Measurements from ENCODE around the gene PLA2G2D.
"Not testable (repeated sequence)": the region's sequence is repeated elsewhere in the genome, so short reads cannot be mapped to it uniquely, and the experiment has no call there.

The PLA2G2D gene

GRCh38 chr1:20143318-20143717 is 24.0 kb upstream of the PLA2G2D start:
- no peak for DNase-seq (ENCODE audit: low read depth in 2 of 3, low spot score in 2 of 3)

GRCh38 chr1:20142001-20142710 is 22.8 kb upstream of the PLA2G2D start:
- DNase-seq (ENCODE audit: low read depth in 2 of 3, low spot score in 2 of 3): no peak

GRCh38 chr1:20141466-20141865 is 22.1 kb upstream of the PLA2G2D start:
- no peak for DNase-seq (ENCODE audit: low read depth in 2 of 3, low spot score in 2 of 3)

GRCh38 chr1:20141001-20141400 is 21.7 kb upstream of the PLA2G2D start:
- no peak for DNase-seq (ENCODE audit: low read depth in 2 of 3, low spot score in 2 of 3)

- no peak for DNase-seq (ENCODE audit: low read depth in 2 of 3, low spot score in 2 of 3)
These were observed 20.7 kb upstream of the PLA2G2D start for GRCh38 chr1:20139776-20140612.

GRCh38 chr1:20138961-20139550 is 19.7 kb upstream of the PLA2G2D start, which contains the start of gene PLA2G2F:
PLA2G2F (plus strand) TSS chr1:20139323; CDS start chr1:20139428, 105 bp downstream.
- no peak for DNase-seq (ENCODE audit: low read depth in 2 of 3, low spot score in 2 of 3)

- no peak for DNase-seq (ENCODE audit: low read depth in 2 of 3, low spot score in 2 of 3)
These were observed 19.0 kb upstream of the PLA2G2D start for GRCh38 chr1:20138346-20138745.

- DNase-seq (ENCODE audit: low read depth in 2 of 3, low spot score in 2 of 3): no peak
These were observed 18.3 kb upstream of the PLA2G2D start for GRCh38 chr1:20137604-20138003.

GRCh38 chr1:20137055-20137454 is 17.7 kb upstream of the PLA2G2D start:
- no peak for DNase-seq (ENCODE audit: low read depth in 2 of 3, low spot score in 2 of 3)

- no peak for DNase-seq (ENCODE audit: low read depth in 2 of 3, low spot score in 2 of 3)
These were observed 16.9 kb upstream of the PLA2G2D start for GRCh38 chr1:20136249-20136648.

GRCh38 chr1:20134995-20135394 is 15.7 kb upstream of the PLA2G2D start:
- no peak for DNase-seq (ENCODE audit: low read depth in 2 of 3, low spot score in 2 of 3)

GRCh38 chr1:20130518-20130917 is 11.2 kb upstream of the PLA2G2D start:
- not testable (repeated sequence) for DNase-seq (ENCODE audit: low read depth in 2 of 3, low spot score in 2 of 3)

GRCh38 chr1:20126806-20127440 is 7.6 kb upstream of the PLA2G2D start:
- DNase-seq (ENCODE audit: low read depth in 2 of 3, low spot score in 2 of 3): no peak

GRCh38 chr1:20126041-20126805 is 6.9 kb upstream of the PLA2G2D start:
- DNase-seq (ENCODE audit: low read depth in 2 of 3, low spot score in 2 of 3): no peak

GRCh38 chr1:20125100-20125499 is 5.8 kb upstream of the PLA2G2D start:
- no peak for DNase-seq (ENCODE audit: low read depth in 2 of 3, low spot score in 2 of 3)

GRCh38 chr1:20124456-20125057 is 5.2 kb upstream of the PLA2G2D start:
- no peak for DNase-seq (ENCODE audit: low read depth in 2 of 3, low spot score in 2 of 3)

GRCh38 chr1:20123722-20124455 is 4.6 kb upstream of the PLA2G2D start:
- DNase-seq (ENCODE audit: low read depth in 2 of 3, low spot score in 2 of 3): no peak

GRCh38 chr1:20120796-20121195 is 1.5 kb upstream of the PLA2G2D start:
- DNase-seq (ENCODE audit: low read depth in 2 of 3, low spot score in 2 of 3): no peak

GRCh38 chr1:20117236-20117635 is 2.1 kb downstream of the PLA2G2D start:
- no peak for DNase-seq (ENCODE audit: low read depth in 2 of 3, low spot score in 2 of 3)

- DNase-seq (ENCODE audit: low read depth in 2 of 3, low spot score in 2 of 3): no peak
These were observed 3.4 kb downstream of the PLA2G2D start for GRCh38 chr1:20115916-20116315.

Measured in activated CD8-positive, alpha-beta memory T cell treated with anti-CD3 and anti-CD28 coated beads for 48 hours (primary cell).